Activated CD8-positive, alpha-beta memory T cell treated with anti-CD3 and anti-CD28 coated beads for 48 hours (primary cell): ENCODE measurements around the gene STAMBPL1.

ENCODE experiments used
- DNase-seq, 3 experiments: peaks; one replicate each; pipeline ENCODE4 v3.0.0-alpha.2; 2020; ENCODE audit warnings: low read depth in 2 of 3, low spot score in 2 of 3

The STAMBPL1 gene

DNA sequence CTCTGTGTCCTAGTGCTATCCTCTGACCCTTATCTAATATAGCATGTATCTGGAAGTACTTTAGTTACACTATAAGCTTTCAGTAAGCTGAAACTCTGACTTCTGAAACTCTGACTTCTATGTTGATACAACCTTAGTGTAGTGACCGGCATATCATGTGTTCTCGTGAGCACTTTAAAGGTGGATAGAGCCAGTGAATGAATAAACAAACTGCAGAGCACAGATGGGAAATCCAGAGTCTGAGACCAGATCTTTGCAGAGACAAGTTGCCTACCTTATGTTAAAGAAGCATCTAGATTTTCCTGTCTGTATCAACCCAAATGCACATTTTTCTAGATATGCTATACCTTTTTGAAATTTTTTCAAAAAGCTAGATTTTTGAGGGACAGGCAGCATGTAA, 69.0 kb downstream of the STAMBPL1 start:
- DNase-seq, result no peak

- DNase-seq, result no peak
Measured at GRCh38 chr10:88949912-88950837, 70.1 kb downstream of the STAMBPL1 start.

GRCh38 chr10:88952647-88953111, 72.6 kb downstream of the STAMBPL1 start, which contains the start of gene ACTA2:
ACTA2 (minus strand) TSS chr10:88952773; CDS start chr10:88948930, 3,843 bp downstream.
- DNase-seq, result no peak

DNA sequence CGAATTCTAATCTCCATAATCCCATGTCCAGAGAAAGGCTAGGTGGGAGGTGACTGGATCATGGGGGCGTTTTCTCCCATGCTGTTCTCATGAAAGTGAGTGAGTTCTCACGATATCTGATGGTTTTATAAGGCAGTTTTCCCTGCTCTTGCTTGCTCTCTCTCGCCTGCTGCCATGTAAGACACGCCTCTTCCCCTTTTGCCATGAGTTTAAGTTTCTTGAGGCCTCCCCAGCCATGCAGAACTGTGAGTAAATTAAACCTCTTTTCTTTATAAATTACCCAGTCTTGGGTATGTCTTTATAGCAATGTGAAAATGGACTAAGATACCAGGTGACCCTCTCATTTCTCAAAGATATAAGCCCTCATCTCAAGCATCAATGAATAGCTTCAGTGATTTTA, 73.6 kb downstream of the STAMBPL1 start:
- DNase-seq, result no peak

DNA sequence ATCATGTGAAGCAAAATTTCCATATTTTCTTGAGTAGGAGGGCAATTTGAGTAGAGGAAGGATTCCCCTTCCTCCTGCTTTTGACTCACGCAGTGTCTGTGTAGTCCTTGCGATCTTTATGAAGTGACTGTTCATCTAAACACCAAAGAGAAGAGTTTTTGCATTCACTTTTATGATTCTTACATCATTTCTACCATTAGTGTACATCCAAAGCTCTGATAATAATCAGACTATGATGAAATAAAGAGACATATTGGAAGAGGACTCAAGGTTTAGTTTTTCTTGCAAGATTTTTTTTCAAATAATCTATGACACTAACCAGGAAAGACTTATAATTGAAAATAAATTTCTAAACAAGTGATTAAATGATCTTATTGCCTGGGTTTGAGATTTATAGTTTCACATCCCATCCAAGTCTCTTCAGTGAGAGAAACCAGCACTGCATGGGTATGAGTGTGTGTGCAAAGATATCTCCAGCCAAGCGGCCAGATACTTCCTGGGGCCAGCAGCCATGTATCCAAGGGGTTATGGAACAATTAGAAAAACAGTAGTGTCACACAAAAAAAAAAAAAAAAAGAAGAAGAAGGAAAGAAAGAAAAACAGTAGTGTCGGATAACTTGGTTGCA, 74.5 kb downstream of the STAMBPL1 start:
- DNase-seq, result no peak

DNA sequence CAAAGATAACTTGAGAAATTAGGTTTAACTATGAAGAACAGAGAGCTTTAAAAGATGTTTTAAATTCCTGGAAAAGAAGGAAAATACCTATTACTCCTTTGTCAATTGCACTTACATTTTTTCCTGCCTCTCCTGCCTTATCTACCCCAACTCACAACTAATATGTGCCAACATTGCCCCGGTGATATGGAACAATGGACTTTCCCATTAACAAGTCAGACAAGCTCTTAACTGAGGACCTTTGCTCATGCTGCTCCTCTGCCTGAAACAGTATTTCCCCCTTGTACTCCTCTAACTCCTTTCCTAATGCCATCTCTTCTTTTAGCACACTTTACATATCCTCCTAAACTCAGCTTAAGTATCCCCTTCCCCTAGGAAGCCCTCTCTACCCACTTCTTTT, 77.3 kb downstream of the STAMBPL1 start:
- DNase-seq, result no peak

DNA sequence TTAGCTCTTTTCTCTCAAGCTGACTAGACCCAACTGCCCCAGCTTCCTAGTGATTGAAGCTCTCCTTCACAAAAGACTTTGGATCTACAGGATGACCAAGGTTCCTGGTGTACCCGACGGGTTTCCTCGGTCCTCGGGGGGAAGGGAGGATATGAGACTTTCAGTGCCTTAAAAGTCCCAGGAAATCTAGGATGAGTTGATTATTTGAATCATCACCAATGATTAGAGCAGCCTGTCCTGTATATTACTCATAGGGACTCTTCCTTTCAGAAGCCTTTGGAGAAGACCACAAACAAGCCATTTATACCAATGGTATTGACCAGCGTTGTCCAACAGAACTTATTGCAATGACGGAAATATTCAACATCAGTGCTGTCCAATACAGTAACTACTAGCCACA, 78.7 kb downstream of the STAMBPL1 start:
- DNase-seq, result no peak

DNA sequence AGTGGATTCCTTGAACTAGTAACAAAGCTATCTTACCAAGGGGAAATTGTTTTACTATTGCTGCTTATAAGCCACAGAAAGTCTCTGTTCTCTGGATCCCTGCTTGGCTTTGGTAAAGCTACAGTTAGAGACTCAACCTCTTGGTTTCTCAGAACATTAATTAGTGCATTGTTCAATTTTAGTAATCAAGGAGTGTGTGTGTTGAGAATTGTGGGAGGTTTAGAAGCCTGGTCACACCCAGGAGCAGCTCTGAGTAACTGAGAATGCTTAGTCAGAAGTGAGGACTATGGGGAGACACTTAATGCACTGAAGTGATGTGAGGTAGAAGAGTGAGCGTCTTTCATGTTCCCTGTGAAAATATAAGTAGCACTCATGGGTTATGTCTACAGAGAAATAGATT, 80.8 kb downstream of the STAMBPL1 start:
- DNase-seq, result no peak

- DNase-seq, result no peak
Measured at GRCh38 chr10:88961266-88961665, 81.2 kb downstream of the STAMBPL1 start.

- no peak for DNase-seq
Measured at GRCh38 chr10:88962336-88962735, 82.3 kb downstream of the STAMBPL1 start.

GRCh38 chr10:88963318-88963717, 83.3 kb downstream of the STAMBPL1 start:
- DNase-seq, result no peak

DNA sequence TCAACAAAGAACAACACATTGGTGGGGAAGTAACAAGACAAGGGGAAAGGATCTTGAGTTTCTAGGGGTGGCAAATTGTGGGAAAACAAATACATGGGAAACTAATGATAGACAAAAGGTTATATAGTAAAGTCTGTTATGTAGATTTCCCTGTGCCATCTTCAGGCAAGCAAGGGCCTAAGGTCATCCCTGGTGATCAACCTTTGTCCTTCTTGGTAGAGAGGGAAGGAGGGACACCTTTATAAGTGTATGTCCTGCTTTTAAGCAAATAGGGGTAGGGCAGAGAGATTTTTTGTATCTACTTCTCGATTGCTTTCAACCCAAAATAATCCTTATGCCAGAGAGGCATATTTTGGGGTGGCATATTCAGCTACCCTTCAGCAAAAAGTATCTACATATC, 84.3 kb downstream of the STAMBPL1 start:
- DNase-seq, result no peak

DNA sequence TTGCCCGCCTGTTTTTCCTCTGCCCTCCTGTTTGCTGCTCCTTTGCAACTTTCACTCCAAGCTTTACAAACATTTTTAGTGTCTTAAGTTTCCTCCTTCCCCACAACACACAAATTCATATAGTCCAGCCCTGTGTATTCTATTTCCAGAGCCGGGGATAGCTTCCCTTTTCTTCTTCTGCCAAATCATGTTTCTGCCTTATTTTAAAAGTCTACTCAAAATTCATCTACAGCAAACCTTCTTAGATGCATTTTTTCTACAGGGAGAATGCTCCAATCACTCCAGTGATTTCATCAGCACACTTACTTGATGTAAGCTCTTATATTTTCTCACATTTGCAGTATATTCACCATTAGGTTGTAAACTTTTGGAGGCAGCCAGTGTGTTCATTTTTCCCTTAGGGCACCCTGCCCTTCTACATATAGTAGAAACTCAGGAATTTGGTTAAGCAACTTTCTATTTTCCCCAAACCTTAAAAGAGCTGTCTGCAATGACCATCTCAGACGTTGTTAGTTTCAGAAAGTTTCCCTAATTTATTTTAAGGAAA, 84.9 kb downstream of the STAMBPL1 start:
- no peak for DNase-seq

DNA sequence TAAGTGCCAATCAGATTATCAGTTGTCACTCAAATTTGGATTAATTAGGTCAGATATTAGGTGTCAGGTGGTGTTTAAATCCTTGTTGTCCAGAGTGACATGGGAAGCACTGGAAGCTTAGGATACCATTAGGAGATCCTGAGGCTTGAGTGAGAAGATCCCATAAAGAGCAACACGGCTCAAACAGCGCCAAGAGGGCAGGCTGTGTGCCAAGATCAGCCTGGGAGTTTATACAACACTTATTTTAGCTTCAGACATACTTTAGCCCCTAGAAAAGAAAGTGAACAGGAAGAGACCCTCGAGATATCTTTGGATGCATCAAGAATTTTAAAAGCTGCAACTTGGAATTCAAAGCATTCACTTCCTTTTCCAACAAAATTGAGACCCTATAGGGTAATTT, 86.8 kb downstream of the STAMBPL1 start:
- no peak for DNase-seq

DNA sequence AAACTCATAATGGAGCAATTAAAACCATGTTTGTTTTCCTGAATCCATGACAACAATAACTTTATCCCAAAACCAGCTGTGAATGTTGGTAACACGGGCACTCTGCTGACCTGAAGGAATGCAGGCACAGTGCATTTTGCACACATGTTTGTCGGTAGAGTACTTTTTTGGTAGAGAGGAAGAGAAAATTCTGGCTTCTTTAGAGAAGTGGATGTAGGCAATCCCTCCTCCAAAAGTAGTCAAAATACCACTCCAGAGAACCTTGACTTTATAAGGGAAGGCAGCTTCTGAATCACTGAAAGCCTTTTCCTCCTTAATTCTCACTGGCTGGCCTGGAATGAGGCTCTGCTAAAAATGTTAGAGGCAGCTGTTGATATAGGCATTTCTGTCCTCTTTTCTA, 88.3 kb downstream of the STAMBPL1 start:
- no peak for DNase-seq

DNA sequence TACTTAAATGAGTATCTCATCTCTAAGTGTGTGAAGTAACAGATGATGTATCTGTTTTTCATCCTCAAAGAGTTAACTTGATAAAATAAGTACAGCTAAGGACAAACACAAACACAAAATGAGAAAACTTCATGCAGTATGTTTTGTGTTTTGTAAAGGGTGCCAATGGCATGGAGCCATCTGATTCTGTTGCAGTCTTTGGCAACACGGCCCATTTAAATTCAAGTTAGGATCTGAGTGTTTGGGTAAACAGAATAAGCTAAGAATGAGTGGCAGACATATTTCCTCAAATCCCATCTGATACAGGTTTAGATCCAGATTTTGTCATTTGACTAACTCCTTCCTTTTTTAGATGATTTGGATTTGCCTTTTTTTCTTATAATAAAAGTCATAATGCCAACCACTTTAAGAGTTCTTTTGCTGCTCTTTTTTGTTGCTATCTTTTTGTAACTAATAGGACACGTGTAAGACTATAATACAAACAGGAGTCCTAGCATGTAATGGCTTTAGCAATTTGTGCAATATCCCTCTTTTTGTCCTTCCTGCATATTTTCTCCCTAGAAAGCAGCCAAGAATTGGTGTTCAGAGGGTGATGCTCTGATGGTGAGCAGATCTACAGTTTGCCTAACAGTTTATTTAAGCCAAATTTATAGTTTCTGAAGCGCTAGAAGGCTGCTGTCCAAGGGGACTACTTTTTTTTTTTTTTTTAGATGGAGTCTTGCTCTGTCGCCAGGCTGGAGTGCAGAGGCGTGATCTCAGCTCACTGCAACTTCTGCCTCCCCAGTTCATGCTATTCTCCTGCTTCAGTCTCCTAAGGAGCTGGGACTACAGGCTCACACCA, 91.4 kb downstream of the STAMBPL1 start:
- DNase-seq, result no peak
